Epithelial cell of proximal tubule (primary cell): ENCODE measurements around the gene C6orf15. TPM values are rescaled to one million over a fixed set of nuclear protein-coding genes. Genes with fewer than 3 reads are reported as not detected.

Experiments used
- DNase-seq: peaks from one replicate; pipeline ENCODE4 v3.0.0-alpha.2; 2011; ENCODE audit warnings: low read depth
- H3K4me3 ChIP-seq: 2 replicates; pipeline ENCODE4 v1.5.1; 2011; ENCODE audit warnings: low read depth, mild to moderate bottlenecking, low read length
- total RNA-seq: library from RNA; depleted of rRNA; stranded (reverse); fragments of >200 nt; gene quantifications from 2 replicates; pipeline ENCODE4 v1.2.3, GENCODE V29; 2015
- TF ChIP-seq, protein P1 (sequence below): conservative IDR thresholded peaks from 2 replicates; pipeline ENCODE4 v1.5.1; 2012; ENCODE audit warnings: low read depth, mild to moderate bottlenecking, low read length

The C6orf15 gene
- 0.29 and 0.43 TPM in 2 replicates for total RNA-seq

DNA sequence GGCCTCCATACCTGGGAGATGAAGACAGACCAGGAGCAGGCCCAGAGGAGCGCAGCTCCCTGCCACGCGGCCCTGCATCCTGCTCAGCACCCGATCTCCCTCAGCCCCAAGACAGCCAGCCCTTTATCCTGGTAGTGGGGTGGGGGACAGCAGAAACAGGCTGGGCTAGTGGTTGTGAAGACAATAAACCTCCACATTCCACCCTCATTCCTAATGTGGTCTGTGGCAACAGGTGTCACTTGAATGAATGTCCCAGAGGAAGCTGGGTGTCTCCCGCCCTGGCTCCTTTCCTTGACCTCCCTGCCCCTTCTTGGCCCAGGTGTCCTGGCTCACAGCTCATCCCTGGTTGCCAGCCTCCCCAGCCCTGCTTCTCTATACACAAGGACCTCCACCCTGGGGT lies at the start of gene C6orf15:
Gene C6orf15 (minus strand): TSS at position 98 of the 400 bp plus-strand sequence. CDS start 20 bp downstream, at position 78.
- H3K4me3 ChIP-seq = no peak within 1 kb of the TSS
- DNase-seq = no peak
- TF ChIP-seq, protein P1, sequence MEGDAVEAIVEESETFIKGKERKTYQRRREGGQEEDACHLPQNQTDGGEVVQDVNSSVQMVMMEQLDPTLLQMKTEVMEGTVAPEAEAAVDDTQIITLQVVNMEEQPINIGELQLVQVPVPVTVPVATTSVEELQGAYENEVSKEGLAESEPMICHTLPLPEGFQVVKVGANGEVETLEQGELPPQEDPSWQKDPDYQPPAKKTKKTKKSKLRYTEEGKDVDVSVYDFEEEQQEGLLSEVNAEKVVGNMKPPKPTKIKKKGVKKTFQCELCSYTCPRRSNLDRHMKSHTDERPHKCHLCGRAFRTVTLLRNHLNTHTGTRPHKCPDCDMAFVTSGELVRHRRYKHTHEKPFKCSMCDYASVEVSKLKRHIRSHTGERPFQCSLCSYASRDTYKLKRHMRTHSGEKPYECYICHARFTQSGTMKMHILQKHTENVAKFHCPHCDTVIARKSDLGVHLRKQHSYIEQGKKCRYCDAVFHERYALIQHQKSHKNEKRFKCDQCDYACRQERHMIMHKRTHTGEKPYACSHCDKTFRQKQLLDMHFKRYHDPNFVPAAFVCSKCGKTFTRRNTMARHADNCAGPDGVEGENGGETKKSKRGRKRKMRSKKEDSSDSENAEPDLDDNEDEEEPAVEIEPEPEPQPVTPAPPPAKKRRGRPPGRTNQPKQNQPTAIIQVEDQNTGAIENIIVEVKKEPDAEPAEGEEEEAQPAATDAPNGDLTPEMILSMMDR = no peak

DNA sequence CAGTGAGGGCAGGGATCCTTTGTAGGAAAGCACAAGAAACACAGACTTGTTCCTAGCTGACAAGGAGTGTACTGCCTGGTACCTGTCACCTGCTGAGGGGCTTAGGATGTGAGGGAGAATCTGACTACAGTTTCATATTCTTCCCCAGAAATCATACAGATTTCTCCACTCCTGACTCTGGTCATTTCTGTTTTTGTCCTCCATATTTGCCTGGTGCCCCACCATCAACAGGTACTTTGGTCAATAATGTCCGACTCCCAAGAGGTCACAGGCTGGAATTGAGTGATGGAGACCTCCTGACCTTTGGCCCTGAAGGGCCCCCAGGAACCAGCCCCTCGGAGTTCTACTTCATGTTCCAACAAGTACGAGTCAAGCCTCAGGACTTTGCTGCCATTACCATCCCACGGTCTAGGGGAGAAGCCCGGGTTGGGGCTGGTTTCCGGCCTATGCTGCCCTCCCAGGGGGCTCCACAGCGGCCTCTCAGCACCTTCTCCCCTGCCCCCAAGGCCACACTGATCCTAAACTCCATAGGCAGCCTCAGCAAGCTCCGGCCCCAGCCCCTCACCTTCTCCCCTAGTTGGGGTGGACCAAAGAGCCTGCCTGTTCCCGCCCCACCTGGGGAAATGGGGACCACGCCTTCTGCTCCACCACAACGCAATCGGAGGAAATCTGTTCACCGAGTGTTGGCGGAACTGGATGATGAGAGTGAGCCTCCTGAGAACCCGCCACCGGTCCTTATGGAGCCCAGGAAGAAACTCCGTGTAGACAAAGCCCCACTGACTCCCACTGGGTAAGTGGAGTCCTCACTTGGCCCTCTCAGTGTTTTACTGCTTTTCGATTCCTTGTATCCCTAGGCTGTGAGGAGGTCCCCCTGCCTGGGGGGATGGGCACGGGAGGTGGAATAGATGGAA lies 49.1 kb upstream of the C6orf15 start:
- TF ChIP-seq, protein P1 = no peak
- DNase-seq = no peak
- no peak overlapping the region for H3K4me3 ChIP-seq

DNA sequence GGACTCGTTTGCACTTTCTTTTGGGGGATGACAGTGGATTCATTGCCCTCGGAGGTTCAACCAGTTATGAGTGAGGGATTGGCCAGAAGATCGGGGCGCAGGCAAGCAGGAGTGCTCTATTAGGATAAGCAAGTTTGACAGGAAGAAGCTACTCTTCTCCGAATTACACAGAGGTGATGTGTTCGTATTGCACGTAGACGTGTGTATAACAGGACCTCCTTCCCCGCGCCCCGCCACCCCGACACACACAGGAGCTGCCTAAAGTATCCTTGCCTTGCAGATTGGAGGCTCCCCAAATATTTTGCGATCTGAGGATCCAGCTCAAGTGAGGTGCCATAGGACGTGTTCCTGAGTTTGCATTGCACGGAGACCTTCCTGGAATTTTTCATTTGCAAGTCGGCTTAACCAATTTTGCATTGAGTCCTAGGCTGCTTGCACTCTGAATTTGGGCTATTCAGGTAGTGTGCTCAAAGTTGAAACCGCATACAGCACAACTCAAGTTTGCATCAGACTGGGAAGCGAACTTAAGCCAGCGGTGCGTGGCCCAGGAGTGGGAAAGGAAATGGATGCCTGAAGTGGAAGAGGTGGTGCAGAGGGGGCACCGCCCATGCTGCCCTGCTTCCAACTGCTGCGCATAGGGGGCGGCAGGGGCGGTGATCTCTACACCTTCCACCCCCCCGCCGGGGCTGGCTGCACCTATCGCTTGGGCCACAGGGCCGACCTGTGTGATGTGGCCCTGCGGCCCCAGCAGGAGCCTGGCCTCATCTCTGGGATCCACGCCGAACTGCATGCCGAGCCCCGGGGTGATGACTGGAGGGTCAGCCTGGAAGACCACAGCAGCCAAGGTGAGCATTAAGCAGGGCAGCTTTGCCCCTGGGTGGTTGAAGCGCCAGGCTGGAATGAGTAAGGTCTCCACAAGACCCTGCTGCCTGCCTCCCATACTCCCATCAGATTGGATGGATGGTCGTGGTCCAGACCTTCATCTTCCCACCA lies 46.8 kb upstream of the C6orf15 start:
- H3K4me3 ChIP-seq = peak overlapping the region; percentile 82
- no peak for DNase-seq
- TF ChIP-seq, protein P1 = no peak

DNA sequence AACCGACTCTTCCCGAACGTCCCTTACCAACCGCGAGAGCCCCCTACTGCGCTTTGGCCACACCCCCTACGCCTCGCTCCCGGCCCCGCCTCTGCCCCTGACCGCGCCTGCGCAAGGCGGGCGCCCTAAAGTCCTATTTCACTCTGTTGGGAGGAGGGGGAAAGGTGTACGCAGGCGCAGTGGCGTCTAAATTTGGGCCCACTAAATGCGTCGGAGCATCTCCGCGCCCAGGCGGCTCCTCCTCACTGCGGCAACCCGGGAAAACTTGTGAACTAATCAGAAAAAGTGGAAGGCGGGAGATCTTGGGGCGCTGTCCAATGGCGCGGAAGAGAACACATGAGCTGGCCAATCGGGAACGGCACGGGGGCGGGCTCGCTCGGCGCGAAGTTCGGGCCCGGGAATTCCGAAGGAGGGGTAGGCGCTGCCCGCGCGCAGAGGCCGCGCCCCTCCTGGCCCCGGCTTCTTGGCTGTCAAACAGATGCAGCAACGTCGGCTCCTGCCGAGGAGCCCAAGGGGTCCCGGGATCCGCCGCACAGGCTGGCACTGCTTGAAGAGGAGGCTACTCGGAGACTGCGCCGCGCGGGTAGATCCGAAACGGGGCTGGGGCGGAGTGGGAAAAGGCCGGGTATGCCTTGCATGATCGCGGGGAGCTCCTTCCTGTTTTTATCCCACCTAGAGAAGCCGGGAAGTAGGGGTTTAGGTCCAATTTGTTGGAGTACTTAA lies 45.9 kb upstream of the C6orf15 start, which contains the start of gene TCF19:
Gene TCF19 (plus strand): TSS at position 450 of the 723 bp plus-strand sequence. CDS start 881 bp downstream, outside the sequence.
- DNase-seq = peak; percentile 82
- H3K4me3 ChIP-seq = peak within 1 kb of the TSS; percentile 82
- TF ChIP-seq, protein P1 = no peak

DNA sequence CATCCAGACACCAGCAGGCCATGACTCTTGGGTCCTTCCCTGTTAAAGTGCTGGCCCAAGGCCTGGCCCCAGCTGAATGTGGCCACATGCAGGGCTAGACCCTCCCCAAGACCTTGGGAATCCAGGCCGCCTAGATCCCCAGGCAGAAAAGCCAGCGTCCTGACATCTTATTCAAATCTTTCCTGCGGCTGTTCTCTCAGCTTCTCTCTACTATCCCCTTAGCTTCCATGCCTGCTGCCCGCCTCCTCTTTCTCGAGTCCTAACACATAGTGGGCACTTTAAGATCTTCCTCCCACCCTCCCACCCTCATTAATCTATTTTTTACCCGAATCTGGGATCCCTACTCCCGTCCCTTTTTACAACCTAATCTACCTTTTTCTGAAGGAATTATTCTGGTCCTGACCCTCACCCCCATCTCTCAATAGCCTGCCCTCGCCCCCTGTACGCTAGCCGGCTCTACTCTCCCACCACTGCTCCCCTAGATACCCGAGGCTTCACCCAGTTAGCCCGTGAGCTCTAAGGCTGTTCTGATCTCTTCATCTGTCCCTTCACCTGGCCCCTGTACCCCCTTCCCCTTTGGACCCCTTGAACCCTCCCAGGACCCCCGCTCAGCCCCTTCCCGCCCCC lies 45.3 kb upstream of the C6orf15 start, which contains the start of gene CCHCR1:
Gene CCHCR1 (minus strand): TSS at position 290 of the 627 bp plus-strand sequence. CDS start 202 bp downstream, at position 88.
- H3K4me3 ChIP-seq = peak within 1 kb of the TSS; percentile 82
- DNase-seq = no peak
- TF ChIP-seq, protein P1 = no peak
